Lower lobe of right lung (tissue), 2 donors: ENCODE measurements around the gene TP53INP2. TPM values are rescaled to one million over a fixed set of nuclear protein-coding genes. Genes with fewer than 3 reads are reported as not detected.

Experiments
- ATAC-seq, 2 donors: fragments of 200-7000 bp; cut with Tn5 transposase; one replicate each; pipeline ENCODE4 v1.9.1; 2020 to 2022; ENCODE audit warnings: mild to moderate bottlenecking in 2 of 2, moderate library complexity in 2 of 2
- DNase-seq: peaks from one replicate; pipeline ENCODE4 v3.0.0-alpha.2; 2020
- H3K27ac ChIP-seq: fragments of 200-600 bp; one replicate; pipeline ENCODE4 v1.8.0; 2022
- H3K27me3 ChIP-seq: fragments of 200-600 bp; one replicate; pipeline ENCODE4 v1.8.0; 2022; ENCODE audit warnings: low read depth
- H3K36me3 ChIP-seq: fragments of 200-600 bp; one replicate; pipeline ENCODE4 v1.8.0; 2022; ENCODE audit warnings: mild to moderate bottlenecking
- H3K4me1 ChIP-seq: fragments of 200-600 bp; one replicate; pipeline ENCODE4 v1.8.0; 2022
- H3K4me3 ChIP-seq: fragments of 200-600 bp; one replicate; pipeline ENCODE4 v1.8.0; 2022; ENCODE audit warnings: mild to moderate bottlenecking
- H3K9me3 ChIP-seq: fragments of 200-600 bp; one replicate; pipeline ENCODE4 v1.8.0; 2022
- CTCF ChIP-seq: fragments of 200-600 bp; IDR thresholded peaks from one replicate; pipeline ENCODE4 v1.8.0; 2022; ENCODE audit warnings: antibody characterized with exemption, mild to moderate bottlenecking
- intact Hi-C: fragments of 100-400 bp; cut with DNase I; formaldehyde crosslinking; loops from one replicate; pipeline ENCODE4 v1.11.0; 2022
- total RNA-seq: library from RNA; stranded (reverse); fragmentation: NEBNext Ultra II Directional; extraction: Animal tissue kit (Norgen Biotek cat#: 25700); gene quantifications from one replicate; pipeline ENCODE4 v1.2.1, GENCODE V29; 2021
- donor health status: DM: no; HTN: yes; CAD: no; lungs with severe emphysema.

Gene TP53INP2
- total RNA-seq, 1 donor from 2014 or later = 13.6 TPM

DNA sequence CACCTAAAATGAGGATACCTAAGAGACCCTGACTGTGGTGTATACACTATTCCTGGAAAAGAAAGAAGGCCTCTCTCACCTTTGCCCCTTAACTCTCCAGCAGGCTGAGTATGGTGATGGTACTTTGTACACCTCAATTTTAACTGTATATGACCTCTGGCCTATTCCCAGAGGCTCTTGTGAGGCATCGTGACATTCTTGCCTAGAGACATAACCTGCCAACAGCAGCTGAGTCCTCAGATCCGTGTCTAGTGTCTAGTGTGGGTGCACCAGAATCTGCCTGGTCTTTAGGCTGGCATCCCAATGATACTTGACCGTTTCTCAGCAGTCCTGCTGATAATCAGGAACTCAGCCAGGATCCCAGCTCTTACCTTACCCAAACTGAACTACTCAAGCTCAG is 20.0 kb downstream of the TP53INP2 start:
- Histone ChIP-seq H3K4me3 (no peak overlapping the region), H3K4me1 (no peaks in the 10 kb centered on the region), H3K9me3 (no peaks in the 10 kb centered on the region), H3K27ac (no peak overlapping the region), H3K27me3 (no peaks in the 10 kb centered on the region), H3K36me3 (peaks cover 61% of the 10 kb centered on the region)
- ATAC-seq (no peak), DNase-seq (no peak)
- TF ChIP-seq CTCF = no peak
- intact Hi-C loops = no loop called here

DNA sequence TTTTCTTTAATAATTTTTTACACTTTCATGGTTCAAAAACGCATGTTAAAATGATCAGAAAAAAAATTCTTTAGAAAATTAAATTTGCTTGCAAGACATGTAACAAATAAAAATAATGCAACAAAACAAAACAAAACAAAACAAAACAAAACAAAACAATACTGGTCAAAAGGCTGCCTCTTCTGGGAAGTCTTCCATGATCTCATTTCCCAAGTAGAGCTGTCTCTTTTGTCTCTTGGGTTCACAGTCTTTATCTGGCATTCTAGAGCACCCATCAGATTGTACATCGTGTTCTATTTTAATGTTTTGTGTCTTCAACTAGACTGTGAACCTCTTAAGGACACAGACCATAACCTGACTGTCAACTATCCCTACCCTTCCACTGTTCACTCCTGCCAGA is 25.3 kb downstream of the TP53INP2 start:
- H3K9me3 ChIP-seq = no peaks in the 10 kb centered on the region
- H3K4me1 ChIP-seq = no peaks in the 10 kb centered on the region
- no peak overlapping the region for H3K4me3 ChIP-seq
- DNase-seq (no peak), ATAC-seq (no peak)
- no peaks in the 10 kb centered on the region for H3K27me3 ChIP-seq
- no peak for TF ChIP-seq CTCF
- H3K36me3 ChIP-seq = peaks cover 79% of the 10 kb centered on the region
- intact Hi-C loops = no loop called here
- no peak overlapping the region for H3K27ac ChIP-seq

GRCh38 chr20:34732523-34732922 is 28.4 kb downstream of the TP53INP2 start:
- intact Hi-C loops = no loop called here
- no peak for TF ChIP-seq CTCF
- no peak for ATAC-seq
- no peak overlapping the region for H3K27ac ChIP-seq
- H3K9me3 ChIP-seq = no peaks in the 10 kb centered on the region
- peaks cover 72% of the 10 kb centered on the region for H3K36me3 ChIP-seq
- no peak for DNase-seq
- no peak overlapping the region for H3K4me3 ChIP-seq
- no peaks in the 10 kb centered on the region for H3K4me1 ChIP-seq
- H3K27me3 ChIP-seq = no peaks in the 10 kb centered on the region

- DNase-seq = no peak
- ATAC-seq = no peak
- Histone ChIP-seq H3K9me3 (no peaks in the 10 kb centered on the region), H3K36me3 (peaks cover 70% of the 10 kb centered on the region), H3K4me1 (no peaks in the 10 kb centered on the region), H3K27me3 (no peaks in the 10 kb centered on the region), H3K4me3 (no peak overlapping the region), H3K27ac (no peak overlapping the region)
- no peak for TF ChIP-seq CTCF
- intact Hi-C loops = no loop called here
These were observed 32.1 kb downstream of the TP53INP2 start for GRCh38 chr20:34736106-34736735.

- DNase-seq = no peak
- TF ChIP-seq CTCF = no peak
- Histone ChIP-seq H3K27me3 (no peaks in the 10 kb centered on the region), H3K27ac (no peak overlapping the region), H3K36me3 (peaks cover 93% of the 10 kb centered on the region), H3K4me1 (no peaks in the 10 kb centered on the region), H3K4me3 (no peak overlapping the region), H3K9me3 (no peaks in the 10 kb centered on the region)
- no peak for ATAC-seq
- intact Hi-C loops = no loop called here
These were observed 38.9 kb downstream of the TP53INP2 start for GRCh38 chr20:34743039-34743438.
